Ishikawa (cell line): Measurements from ENCODE around the gene RORC.

Source experiments
- CEBPB ChIP-seq: IDR thresholded peaks from 2 replicates; pipeline ENCODE4 v1.6.1; 2012
- CREB1 ChIP-seq: IDR thresholded peaks from 2 replicates; pipeline ENCODE4 v1.6.1; 2012; ENCODE audit warnings: low read depth
- EGR1 ChIP-seq: IDR thresholded peaks from 2 replicates; pipeline ENCODE4 v1.6.1; 2012
- EP300 ChIP-seq: IDR thresholded peaks from 2 replicates; pipeline ENCODE4 v1.6.1; 2012; ENCODE audit warnings: borderline replicate concordance
- FOXM1 ChIP-seq: IDR thresholded peaks from 2 replicates; pipeline ENCODE4 v1.6.1; 2012; ENCODE audit warnings: low read depth, borderline replicate concordance
- NFIC ChIP-seq: IDR thresholded peaks from 2 replicates; pipeline ENCODE4 v1.6.1; 2012
- RAD21 ChIP-seq: IDR thresholded peaks from 2 replicates; pipeline ENCODE4 v1.6.1; 2012; ENCODE audit warnings: low read depth
- REST ChIP-seq: IDR thresholded peaks from 2 replicates; pipeline ENCODE4 v1.6.1; 2012; ENCODE audit warnings: low read depth, mild to moderate bottlenecking
- TAF1 ChIP-seq: IDR thresholded peaks from 2 replicates; pipeline ENCODE4 v1.6.1; 2012; ENCODE audit warnings: low read depth, mild to moderate bottlenecking
- TCF12 ChIP-seq: IDR thresholded peaks from 2 replicates; pipeline ENCODE4 v1.6.1; 2012; ENCODE audit warnings: low read depth
- TEAD4 ChIP-seq: IDR thresholded peaks from 2 replicates; pipeline ENCODE4 v1.6.1; 2012
- USF1 ChIP-seq: IDR thresholded peaks from 2 replicates; pipeline ENCODE4 v1.6.1; 2012
- YY1 ChIP-seq: IDR thresholded peaks from 2 replicates; pipeline ENCODE4 v1.6.1; 2012; ENCODE audit warnings: low read depth
- ZBTB7A ChIP-seq: IDR thresholded peaks from 2 replicates; pipeline ENCODE4 v1.6.1; 2012; ENCODE audit warnings: low read depth
- TF ChIP-seq, protein P1 (sequence below): IDR thresholded peaks from 2 replicates; pipeline ENCODE4 v1.6.1; 2012

Gene RORC

DNA sequence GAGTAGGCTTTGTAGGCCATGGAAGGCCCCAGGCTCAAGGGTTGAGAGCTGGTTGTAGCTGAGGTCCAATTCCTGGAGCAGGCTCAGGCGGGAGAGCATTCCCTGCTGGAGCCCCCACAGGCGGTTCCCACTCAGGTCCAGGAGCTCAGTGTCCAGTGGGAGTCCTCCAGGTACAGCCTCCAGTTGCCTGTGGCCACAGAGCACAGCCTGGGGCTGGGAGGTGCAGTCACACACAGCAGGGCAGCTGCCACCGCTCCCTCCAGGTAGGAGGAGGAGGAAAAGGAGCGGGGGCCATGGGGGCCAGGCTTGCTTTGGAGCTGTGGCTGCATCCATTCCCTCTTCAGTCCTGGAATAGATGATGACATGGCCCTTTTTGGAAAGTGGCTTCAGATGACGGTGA, 29.2 kb downstream of the RORC start:
- TF ChIP-seq TCF12, result no peak
- no peak for TF ChIP-seq YY1
- TF ChIP-seq FOXM1, result no peak
- no peak for TF ChIP-seq EP300
- no peak for TF ChIP-seq RAD21
- no peak for TF ChIP-seq USF1
- no peak for TF ChIP-seq NFIC
- no peak for TF ChIP-seq CEBPB
- TF ChIP-seq EGR1, result no peak
- TF ChIP-seq CREB1, result no peak
- TF ChIP-seq, protein P1, sequence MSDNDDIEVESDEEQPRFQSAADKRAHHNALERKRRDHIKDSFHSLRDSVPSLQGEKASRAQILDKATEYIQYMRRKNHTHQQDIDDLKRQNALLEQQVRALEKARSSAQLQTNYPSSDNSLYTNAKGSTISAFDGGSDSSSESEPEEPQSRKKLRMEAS, result no peak
- no peak for TF ChIP-seq ZBTB7A
- TF ChIP-seq TEAD4, result no peak
- no peak for TF ChIP-seq REST

- TF ChIP-seq YY1, result no peak
- no peak for TF ChIP-seq CREB1
- TF ChIP-seq TEAD4, result no peak
- TF ChIP-seq, protein P1, result no peak
- no peak for TF ChIP-seq REST
- no peak for TF ChIP-seq ZBTB7A
- no peak for TF ChIP-seq EP300
- TF ChIP-seq FOXM1, result no peak
- TF ChIP-seq RAD21, result no peak
- TF ChIP-seq TCF12, result no peak
- no peak for TF ChIP-seq TAF1
- TF ChIP-seq CEBPB, result no peak
- no peak for TF ChIP-seq NFIC
- no peak for TF ChIP-seq EGR1
- TF ChIP-seq USF1, result no peak
Measured at GRCh38 chr1:151801846-151802245, 29.8 kb downstream of the RORC start.

DNA sequence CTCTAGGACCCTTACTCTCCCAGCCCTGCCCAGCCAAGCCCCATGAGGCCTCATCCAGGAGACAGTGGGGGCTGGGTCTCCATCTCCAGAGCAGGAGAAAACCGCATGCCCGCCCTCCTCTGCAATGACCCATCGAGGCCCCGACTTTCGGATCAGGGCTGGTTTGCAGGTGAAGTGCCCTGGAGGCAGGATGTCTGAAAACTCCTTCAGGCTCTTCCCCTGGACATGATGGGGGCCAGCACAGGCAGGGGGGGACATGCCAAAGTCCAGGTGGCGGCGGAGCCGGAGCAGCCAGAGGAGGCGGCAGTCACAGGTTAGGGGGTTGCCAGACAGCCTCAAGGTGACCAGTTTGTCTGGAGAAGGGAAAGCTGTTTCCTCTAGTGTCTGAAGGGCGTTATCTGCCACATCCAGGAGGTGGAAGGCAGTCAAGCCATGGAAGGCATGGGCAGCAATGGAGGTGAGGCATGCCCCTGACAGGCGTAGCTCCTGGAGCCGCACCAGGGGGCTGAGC, 30.2 kb downstream of the RORC start:
- TF ChIP-seq YY1, result no peak
- TF ChIP-seq EP300, result no peak
- no peak for TF ChIP-seq NFIC
- no peak for TF ChIP-seq FOXM1

DNA sequence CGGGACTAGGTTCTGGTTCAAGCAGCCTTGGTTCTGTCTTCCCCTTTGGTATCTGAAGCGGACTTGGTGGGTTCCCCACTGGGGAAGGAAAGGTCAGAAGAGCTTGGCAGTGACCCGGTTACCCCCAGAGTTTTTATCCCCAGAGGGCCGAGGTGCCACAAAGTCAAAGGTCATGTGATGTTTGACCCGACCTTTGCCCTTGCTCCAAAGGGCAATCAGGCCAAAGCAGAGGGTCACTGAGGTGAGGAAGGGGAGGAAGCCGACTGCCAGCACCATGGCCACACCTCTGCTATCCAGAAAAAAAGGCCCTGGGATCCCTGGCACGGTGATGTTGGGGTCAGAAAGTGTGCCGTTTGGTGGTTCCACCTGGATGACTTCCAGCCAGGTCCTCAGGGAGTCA, 30.8 kb downstream of the RORC start:
- TF ChIP-seq TEAD4 (no peak), NFIC (no peak), YY1 (no peak), USF1 (no peak)

DNA sequence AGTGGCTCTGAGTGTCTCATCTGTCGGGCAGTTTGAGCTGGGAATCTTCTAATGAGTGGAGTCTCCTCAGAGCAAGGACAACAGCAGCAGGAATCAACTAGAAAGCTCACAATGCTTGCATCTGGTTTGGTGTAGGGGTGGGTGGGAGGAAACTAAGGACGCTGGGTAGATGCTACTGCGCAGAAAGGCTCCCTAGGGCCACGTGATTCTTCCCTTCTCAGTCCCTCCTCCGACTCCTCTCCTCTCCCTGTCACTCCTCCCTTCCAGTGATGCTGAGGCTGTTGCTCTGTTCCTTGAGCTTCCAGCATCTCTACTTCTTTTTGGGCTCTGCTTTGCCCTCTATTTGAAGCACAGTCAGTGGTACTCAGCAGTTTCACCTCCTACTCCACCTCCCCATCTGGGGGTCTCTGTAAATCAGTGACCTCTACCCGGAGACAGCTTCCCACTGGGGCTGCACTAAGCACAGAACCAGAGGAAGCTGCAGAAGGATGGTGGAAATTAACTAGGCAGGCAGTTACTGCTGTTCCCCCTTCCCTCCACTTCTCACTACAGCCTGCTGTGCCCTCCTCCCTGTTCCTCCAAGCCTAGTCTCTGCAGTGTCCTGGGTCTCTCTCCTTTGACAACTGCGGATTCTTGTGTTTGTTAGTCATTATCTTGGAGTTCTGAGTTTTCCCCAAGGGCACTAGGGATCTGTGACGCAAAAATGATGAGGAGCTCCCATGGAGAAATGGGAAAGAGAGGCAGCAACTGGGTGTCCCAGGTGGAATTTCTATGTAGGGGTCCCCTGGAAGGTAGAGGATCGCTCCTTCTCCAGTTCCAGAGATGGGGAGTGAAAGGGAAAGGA, 32.2 kb downstream of the RORC start:
- TF ChIP-seq CREB1, result no peak
- TF ChIP-seq TEAD4, result no peak
- no peak for TF ChIP-seq EP300
- TF ChIP-seq FOXM1, result no peak
- TF ChIP-seq TAF1, result no peak
- no peak for TF ChIP-seq ZBTB7A

- no peak for TF ChIP-seq NFIC
- no peak for TF ChIP-seq CEBPB
- no peak for TF ChIP-seq CREB1
- TF ChIP-seq RAD21, result no peak
- no peak for TF ChIP-seq TCF12
- TF ChIP-seq YY1, result no peak
- TF ChIP-seq TEAD4, result no peak
Measured at GRCh38 chr1:151798571-151798970, 33.0 kb downstream of the RORC start.
